HG03558 (cell line): ENCODE data around the gene TUBB2A.
"Not testable (repeated sequence)": the region's sequence is repeated elsewhere in the genome, so short reads cannot be mapped to it uniquely, and the experiment has no call there.

ENCODE experiments used
- ATAC-seq: cut with Tn5 transposase; IDR thresholded peaks from one replicate; pipeline ENCODE4 v1.9.1; 2021; ENCODE audit warnings: moderate number of reproducible peaks; ENCODE audit not compliant: unreplicated experiment; ENCODE audit errors: extremely low read depth

The TUBB2A gene

GRCh38 chr6:3183066-3183465, 25.7 kb upstream of the TUBB2A start:
- no peak for ATAC-seq

- no peak for ATAC-seq
Measured at GRCh38 chr6:3181105-3181504, 23.8 kb upstream of the TUBB2A start.

GRCh38 chr6:3179945-3180344, 22.6 kb upstream of the TUBB2A start:
- ATAC-seq, result not testable (repeated sequence)

GRCh38 chr6:3178666-3179065, 21.3 kb upstream of the TUBB2A start:
- not testable (repeated sequence) for ATAC-seq

- no peak for ATAC-seq
Measured at GRCh38 chr6:3176562-3177355, 19.4 kb upstream of the TUBB2A start.

- no peak for ATAC-seq
Measured at GRCh38 chr6:3175715-3176402, 18.5 kb upstream of the TUBB2A start.

- not testable (repeated sequence) for ATAC-seq
Measured at GRCh38 chr6:3173636-3174089, 16.3 kb upstream of the TUBB2A start.

GRCh38 chr6:3172789-3173188, 15.4 kb upstream of the TUBB2A start:
- not testable (repeated sequence) for ATAC-seq

GRCh38 chr6:3171313-3172175, 14.2 kb upstream of the TUBB2A start:
- not testable (repeated sequence) for ATAC-seq

- not testable (repeated sequence) for ATAC-seq
Measured at GRCh38 chr6:3170676-3171075, 13.3 kb upstream of the TUBB2A start.

- ATAC-seq, result not testable (repeated sequence)
Measured at GRCh38 chr6:3168046-3168445, 10.7 kb upstream of the TUBB2A start.

GRCh38 chr6:3166535-3167225, 9.3 kb upstream of the TUBB2A start:
- ATAC-seq, result not testable (repeated sequence)

- ATAC-seq, result no peak
Measured at GRCh38 chr6:3165631-3166534, 8.5 kb upstream of the TUBB2A start.

- no peak for ATAC-seq
Measured at GRCh38 chr6:3164388-3164787, 7.0 kb upstream of the TUBB2A start.

GRCh38 chr6:3163248-3163594, 5.9 kb upstream of the TUBB2A start:
- no peak for ATAC-seq

GRCh38 chr6:3162565-3163247, 5.4 kb upstream of the TUBB2A start:
- ATAC-seq, result peak; percentile 41

- no peak for ATAC-seq
Measured at GRCh38 chr6:3162067-3162497, 4.7 kb upstream of the TUBB2A start.
